ENCODE results near the gene SPOCK1. TPM values are rescaled to one million over a fixed set of nuclear protein-coding genes. Genes with fewer than 3 reads are reported as not detected.

Gene SPOCK1
- total and polyA plus RNA-seq, 2 experiments from 2014 or later = 4.1 to 14.0 TPM

- peak in 1 of 2 donors; percentile 77 for DNase-seq (ENCODE audit: low read depth in 1 of 2, low spot score in 1 of 2)
- Histone ChIP-seq H3K9me3 (ENCODE audit: low read depth) (no peaks in the 10 kb centered on the region), H3K4me3 (no peak overlapping the region), H3K27me3 (no peaks in the 10 kb centered on the region), H3K4me1 (ENCODE audit: low read depth) (no peaks in the 10 kb centered on the region), H3K27ac (no peak overlapping the region), H3K36me3 (no peaks in the 10 kb centered on the region)
- no peak for TF ChIP-seq CTCF (IDR thresholded peaks at IDR 0.05; ENCODE audit: low read depth, low read length)
Measured at GRCh38 chr5:137254119-137255090, 244.7 kb downstream of the SPOCK1 start.

- no peak for DNase-seq (ENCODE audit: low read depth in 1 of 2, low spot score in 1 of 2)
- Histone ChIP-seq H3K36me3 (no peaks in the 10 kb centered on the region), H3K27ac (no peak overlapping the region), H3K4me1 (ENCODE audit: low read depth) (no peaks in the 10 kb centered on the region), H3K9me3 (ENCODE audit: low read depth) (no peaks in the 10 kb centered on the region), H3K27me3 (no peaks in the 10 kb centered on the region), H3K4me3 (no peak overlapping the region)
- TF ChIP-seq CTCF (IDR thresholded peaks at IDR 0.05; ENCODE audit: low read depth, low read length) = no peak
Measured at GRCh38 chr5:137252512-137252911, 246.6 kb downstream of the SPOCK1 start.

GRCh38 chr5:137250421-137250820, 248.7 kb downstream of the SPOCK1 start:
- Histone ChIP-seq H3K36me3 (no peaks in the 10 kb centered on the region), H3K4me1 (ENCODE audit: low read depth) (no peaks in the 10 kb centered on the region), H3K4me3 (no peak overlapping the region), H3K27ac (no peak overlapping the region), H3K27me3 (no peaks in the 10 kb centered on the region), H3K9me3 (ENCODE audit: low read depth) (no peaks in the 10 kb centered on the region)
- TF ChIP-seq CTCF (IDR thresholded peaks at IDR 0.05; ENCODE audit: low read depth, low read length) = no peak
- no peak for DNase-seq (ENCODE audit: low read depth in 1 of 2, low spot score in 1 of 2)

GRCh38 chr5:137248527-137248926, 250.6 kb downstream of the SPOCK1 start:
- TF ChIP-seq CTCF (IDR thresholded peaks at IDR 0.05; ENCODE audit: low read depth, low read length) = no peak
- no peak for DNase-seq (ENCODE audit: low read depth in 1 of 2, low spot score in 1 of 2)
- Histone ChIP-seq H3K4me3 (no peak overlapping the region), H3K36me3 (no peaks in the 10 kb centered on the region), H3K27me3 (no peaks in the 10 kb centered on the region), H3K27ac (no peak overlapping the region), H3K4me1 (ENCODE audit: low read depth) (no peaks in the 10 kb centered on the region), H3K9me3 (ENCODE audit: low read depth) (no peaks in the 10 kb centered on the region)

GRCh38 chr5:137245438-137245837, 253.7 kb downstream of the SPOCK1 start:
- H3K27ac ChIP-seq = no peak overlapping the region
- H3K4me3 ChIP-seq = no peak overlapping the region
- H3K27me3 ChIP-seq = no peaks in the 10 kb centered on the region
- no peaks in the 10 kb centered on the region for H3K4me1 ChIP-seq (ENCODE audit: low read depth)
- no peaks in the 10 kb centered on the region for H3K36me3 ChIP-seq
- no peak for DNase-seq (ENCODE audit: low read depth in 1 of 2, low spot score in 1 of 2)
- no peaks in the 10 kb centered on the region for H3K9me3 ChIP-seq (ENCODE audit: low read depth)
- no peak for TF ChIP-seq CTCF (IDR thresholded peaks at IDR 0.05; ENCODE audit: low read depth, low read length)
